ENCODE results near the gene FLNB.

The FLNB gene

GRCh38 chr3:58008141-58009025 is at the start of gene FLNB:
TSS of gene FLNB (plus strand) at chr3:58008422. CDS start at chr3:58008565, 143 bp downstream.
- no peak for DNase-seq (ENCODE audit: low read depth)

- DNase-seq (ENCODE audit: low read depth), result no peak
Measured at GRCh38 chr3:57958642-57959422, 49.4 kb upstream of the FLNB start.

- DNase-seq (ENCODE audit: low read depth), result no peak
Measured at GRCh38 chr3:57959423-57960173, 48.6 kb upstream of the FLNB start.

- no peak for DNase-seq (ENCODE audit: low read depth)
Measured at GRCh38 chr3:57960174-57960505, 48.1 kb upstream of the FLNB start.

GRCh38 chr3:57961177-57961827 is 46.9 kb upstream of the FLNB start:
- DNase-seq (ENCODE audit: low read depth), result no peak

- no peak for DNase-seq (ENCODE audit: low read depth)
Measured at GRCh38 chr3:57961828-57962447, 46.3 kb upstream of the FLNB start.

GRCh38 chr3:57962448-57962834 is 45.8 kb upstream of the FLNB start:
- DNase-seq (ENCODE audit: low read depth), result no peak

- DNase-seq (ENCODE audit: low read depth), result no peak
Measured at GRCh38 chr3:57963811-57964346, 44.3 kb upstream of the FLNB start.

GRCh38 chr3:57966829-57967228 is 41.4 kb upstream of the FLNB start:
- DNase-seq (ENCODE audit: low read depth), result no peak

GRCh38 chr3:57967590-57967989 is 40.6 kb upstream of the FLNB start:
- no peak for DNase-seq (ENCODE audit: low read depth)

- DNase-seq (ENCODE audit: low read depth), result no peak
Measured at GRCh38 chr3:57968501-57968900, 39.7 kb upstream of the FLNB start.

GRCh38 chr3:57971975-57972374 is 36.2 kb upstream of the FLNB start:
- DNase-seq (ENCODE audit: low read depth), result no peak

- no peak for DNase-seq (ENCODE audit: low read depth)
Measured at GRCh38 chr3:57972531-57973111, 35.6 kb upstream of the FLNB start.

- DNase-seq (ENCODE audit: low read depth), result no peak
Measured at GRCh38 chr3:57973715-57974477, 34.3 kb upstream of the FLNB start.

GRCh38 chr3:57974796-57975388 is 33.3 kb upstream of the FLNB start:
- DNase-seq (ENCODE audit: low read depth), result peak; percentile 95

- DNase-seq (ENCODE audit: low read depth), result no peak
Measured at GRCh38 chr3:57977818-57978235, 30.4 kb upstream of the FLNB start.

GRCh38 chr3:57978316-57978715 is 29.9 kb upstream of the FLNB start:
- no peak for DNase-seq (ENCODE audit: low read depth)

GRCh38 chr3:57980416-57980815 is 27.8 kb upstream of the FLNB start:
- DNase-seq (ENCODE audit: low read depth), result no peak

- DNase-seq (ENCODE audit: low read depth), result no peak
Measured at GRCh38 chr3:57981483-57982087, 26.6 kb upstream of the FLNB start.
